H1 (cell line): ENCODE results near the gene MIX23. TPM values are rescaled to one million over a fixed set of nuclear protein-coding genes. Genes with fewer than 3 reads are reported as not detected.

Experiments
- CTCF ChIA-PET: fragments of 300-600 bp; sonication (Branson Sonifier 250); formaldehyde crosslinking; loops from one replicate; lab custom pipeline; 2021; ENCODE audit not compliant: partially characterized antibody; lab: Charles Lee
- POLR2A ChIA-PET: fragments of 300-600 bp; sonication (Branson Sonifier 250); formaldehyde crosslinking; loops from one replicate; lab custom pipeline; 2021; ENCODE audit warnings: inconsistent platforms; ENCODE audit not compliant: partially characterized antibody; lab: Charles Lee
- DNase-seq, 2 experiments: peaks; one replicate each; pipeline versions ENCODE4 v3.0.0 to v3.0.0-alpha.2; 2010 to 2022; ENCODE audit warnings: low spot score in 2 of 2, low read depth in 1 of 2, mixed read lengths in 1 of 2
- FAIRE-seq: peaks from 2 replicates; lab custom pipeline; 2011; peaks lifted over from hg19 to GRCh38; lab: Jason Lieb, UNC
- H2AFZ ChIP-seq: 2 replicates; pipeline ENCODE4 v1.8.1; 2012; ENCODE audit warnings: low read length, inconsistent platforms
- H2AK5ac ChIP-seq: 2 replicates; pipeline ENCODE4 v1.6.1; 2013; ENCODE audit warnings: low read depth, low read length
- H2BK120ac ChIP-seq: replicated peaks from 2 replicates; pipeline ENCODE3; 2013; ENCODE audit warnings: low read depth, low read length, inconsistent platforms
- H2BK12ac ChIP-seq: 2 replicates; pipeline ENCODE4 v1.6.1; 2013; ENCODE audit warnings: low read depth, low read length
- H2BK15ac ChIP-seq: 2 replicates; pipeline ENCODE4 v1.6.1; 2013; ENCODE audit warnings: low read length
- H2BK20ac ChIP-seq: 2 replicates; pipeline ENCODE4 v1.6.1; 2013; ENCODE audit warnings: low read length
- H2BK5ac ChIP-seq: 2 replicates; pipeline ENCODE4 v1.6.1; 2013; ENCODE audit warnings: low read depth, low read length
- H3K14ac ChIP-seq: 2 replicates; pipeline ENCODE4 v1.6.1; 2013; ENCODE audit warnings: inconsistent platforms; ENCODE audit not compliant: insufficient read length
- H3K18ac ChIP-seq: 2 replicates; pipeline ENCODE4 v1.6.1; 2013; ENCODE audit warnings: low read length; ENCODE audit errors: extremely low read depth
- H3K23ac ChIP-seq: 2 replicates; pipeline ENCODE4 v1.6.1; 2013; ENCODE audit warnings: inconsistent platforms; ENCODE audit not compliant: insufficient read length
- H3K23me2 ChIP-seq: 2 replicates; pipeline ENCODE4 v1.6.1; 2013; ENCODE audit warnings: low read depth, low read length
- H3K27ac ChIP-seq: 2 replicates; pipeline ENCODE4 v1.6.1; 2011; ENCODE audit warnings: low read depth, low read length, inconsistent platforms
- H3K27me3 ChIP-seq, 4 experiments: replicated peaks in 1 of 4; 1 replicate in 1 of 4; 2 replicates in 3 of 4; pipeline versions ENCODE4 v1.6.1 to v1.8.1; 2011 to 2013; ENCODE audit warnings: low read length in 3 of 4, mild to moderate bottlenecking in 3 of 4, inconsistent platforms in 2 of 4, mixed read lengths in 2 of 4, moderate library complexity in 1 of 4; ENCODE audit not compliant: control insufficient read depth in 3 of 4, insufficient read depth in 3 of 4; ENCODE audit errors: extremely low read depth in 1 of 4
- H3K36me3 ChIP-seq, 4 experiments: 2 replicates each; pipeline versions ENCODE4 v1.6.1 to v1.8.1; 2011 to 2013; ENCODE audit warnings: mild to moderate bottlenecking in 4 of 4, low read length in 3 of 4, moderate library complexity in 2 of 4, control low read depth in 1 of 4, inconsistent platforms in 1 of 4; ENCODE audit not compliant: insufficient read depth in 4 of 4, control insufficient read depth in 2 of 4
- H3K4ac ChIP-seq: replicated peaks from 2 replicates; pipeline ENCODE3; 2013; ENCODE audit warnings: low read length, low read depth, mixed read lengths, inconsistent platforms; ENCODE audit not compliant: insufficient read length
- H3K4me1 ChIP-seq, 4 experiments: replicated peaks in 1 of 4; 1 replicate in 1 of 4; 2 replicates in 3 of 4; pipeline versions ENCODE4 v1.6.1 to v1.8.1; 2011 to 2013; ENCODE audit warnings: low read length in 3 of 4, inconsistent platforms in 2 of 4, mixed read lengths in 1 of 4; ENCODE audit not compliant: insufficient read depth in 4 of 4, control insufficient read depth in 3 of 4
- H3K4me2 ChIP-seq, 2 experiments: 2 replicates each; pipeline versions ENCODE4 v1.6.1 to v1.8.1; 2011 to 2013; ENCODE audit warnings: low read depth in 2 of 2, low read length in 2 of 2, control low read depth in 1 of 2, inconsistent platforms in 1 of 2, mild to moderate bottlenecking in 1 of 2; ENCODE audit not compliant: insufficient read depth in 1 of 2
- H3K4me3 ChIP-seq, 4 experiments: fragments of 200-600, 300-600 bp in 1 of 4; sonication (generic), shearing (Covaris generic), sonication (Bioruptor Twin) in 1 of 4; 2 replicates each; pipeline versions ENCODE4 v1.5.1 to v1.8.1; 2011 to 2016; ENCODE audit warnings: low read length in 4 of 4, low read depth in 3 of 4, control low read depth in 2 of 4, inconsistent platforms in 2 of 4, mild to moderate bottlenecking in 2 of 4, mixed read lengths in 1 of 4, moderate library complexity in 1 of 4; ENCODE audit not compliant: insufficient read depth in 2 of 4; ENCODE audit errors: extremely low read depth in 1 of 4
- H3K56ac ChIP-seq: replicated peaks from 2 replicates; pipeline ENCODE3; 2013; ENCODE audit warnings: low read depth, mild to moderate bottlenecking, mixed read lengths, low read length, inconsistent platforms; ENCODE audit not compliant: insufficient read length
- H3K79me1 ChIP-seq: 2 replicates; pipeline ENCODE4 v1.6.1; 2013; ENCODE audit warnings: low read depth, low read length, control low read depth
- H3K79me2 ChIP-seq, 2 experiments: 2 replicates each; pipeline versions ENCODE4 v1.6.1 to v1.8.1; 2012 to 2013; ENCODE audit warnings: low read length in 2 of 2, mild to moderate bottlenecking in 2 of 2, inconsistent platforms in 1 of 2; ENCODE audit not compliant: insufficient read depth in 2 of 2, control insufficient read depth in 1 of 2
- H3K9ac ChIP-seq, 4 experiments: replicated peaks in 1 of 4; 1 replicate in 1 of 4; 2 replicates in 3 of 4; pipeline versions ENCODE4 v1.6.1 to v1.8.1; 2011 to 2013; ENCODE audit warnings: low read depth in 3 of 4, low read length in 3 of 4, control low read depth in 2 of 4, mild to moderate bottlenecking in 2 of 4, moderate library complexity in 2 of 4, inconsistent platforms in 1 of 4; ENCODE audit errors: extremely low read depth in 1 of 4
- H3K9me3 ChIP-seq, 2 experiments: 2 replicates each; pipeline versions ENCODE4 v1.6.1 to v1.8.1; 2012 to 2013; ENCODE audit warnings: mild to moderate bottlenecking in 2 of 2, moderate library complexity in 2 of 2, control low read depth in 1 of 2, inconsistent platforms in 1 of 2, low read depth in 1 of 2, low read length in 1 of 2, mixed read lengths in 1 of 2; ENCODE audit not compliant: insufficient read depth in 2 of 2
- H4K20me1 ChIP-seq, 2 experiments: replicated peaks in 1 of 2; 2 replicates each; pipeline versions ENCODE3 to v1.8.1; 2011 to 2013; ENCODE audit warnings: inconsistent platforms in 2 of 2, low read length in 2 of 2, mild to moderate bottlenecking in 1 of 2; ENCODE audit not compliant: insufficient read depth in 2 of 2, control insufficient read depth in 1 of 2
- H4K5ac ChIP-seq: 2 replicates; pipeline ENCODE4 v1.6.1; 2013; ENCODE audit warnings: low read length, low read depth, mixed read lengths, inconsistent platforms; ENCODE audit not compliant: insufficient read length
- H4K8ac ChIP-seq: 2 replicates; pipeline ENCODE4 v1.8.0; 2013; ENCODE audit warnings: mild to moderate bottlenecking, moderate library complexity, low read length, inconsistent platforms; ENCODE audit not compliant: insufficient read depth; ENCODE audit errors: extremely low read depth
- H4K91ac ChIP-seq: replicated peaks from 2 replicates; pipeline ENCODE3; 2013; ENCODE audit warnings: low read length, mixed read lengths, inconsistent platforms; ENCODE audit not compliant: insufficient read length
- FOSL1 ChIP-seq: IDR thresholded peaks from 2 replicates; pipeline ENCODE4 v1.6.1; 2011; ENCODE audit warnings: mild to moderate bottlenecking, low read depth, low read length, moderate library complexity; ENCODE audit not compliant: insufficient read depth
- SIN3A ChIP-seq, 2 experiments: IDR thresholded peaks in 1 of 2; conservative IDR thresholded peaks in 1 of 2; 2 replicates each; pipeline ENCODE4 v1.6.1; 2011 to 2012; ENCODE audit warnings: low read length in 2 of 2, improper control_type of control experiment in 1 of 2, low read depth in 1 of 2, mild to moderate bottlenecking in 1 of 2
- WGBS, 2 experiments: shearing (Covaris generic) in 1 of 2; methylation state at CpG; one replicate each; pipeline versions ENCODE4 v1.1.6 to v1.1.7; 2013 to 2015; ENCODE audit warnings: low lambda C conversion rate in 2 of 2, mixed read lengths in 2 of 2, inconsistent platforms in 1 of 2, low coverage in 1 of 2, missing lambda C conversion rate in 1 of 2; ENCODE audit not compliant: insufficient replicate concordance in 2 of 2, insufficient coverage in 1 of 2, insufficient read length in 1 of 2; ENCODE audit errors: extremely low coverage in 1 of 2, missing lambda C conversion rate in 1 of 2; 5-methylcytosine and 5-hydroxymethylcytosine counted together
- polyA plus RNA-seq, 7 experiments: library from polyadenylated mRNA; depleted of rRNA in 3 of 7; stranded (reverse) in 5 of 7; unstranded in 2 of 7; fragments of >200 nt in 5 of 7; fragments of 200-250 nt in 2 of 7; gene quantifications; 1 replicate in 5 of 7; 2 replicates in 1 of 7; 4 replicates in 1 of 7; pipeline versions ENCODE4 v1.2.1 to v1.2.3, GENCODE V29; 2011 to 2013; ENCODE audit warnings: missing spikeins in 2 of 7, mixed read lengths in 2 of 7
- total RNA-seq: library from RNA; stranded (reverse); fragmentation: NEBNext Ultra II Directional; extraction: Animal tissue kit (Norgen Biotek cat#: 25700); gene quantifications from 2 replicates; pipeline ENCODE4 v1.2.1, GENCODE V29; 2021

The MIX23 gene
- total and polyA plus RNA-seq, 2 of the 8 experiments (the other 6 are each of a cell fraction or from before 2014, with no cell fraction given), result 22.1 to 69.6 TPM

DNA sequence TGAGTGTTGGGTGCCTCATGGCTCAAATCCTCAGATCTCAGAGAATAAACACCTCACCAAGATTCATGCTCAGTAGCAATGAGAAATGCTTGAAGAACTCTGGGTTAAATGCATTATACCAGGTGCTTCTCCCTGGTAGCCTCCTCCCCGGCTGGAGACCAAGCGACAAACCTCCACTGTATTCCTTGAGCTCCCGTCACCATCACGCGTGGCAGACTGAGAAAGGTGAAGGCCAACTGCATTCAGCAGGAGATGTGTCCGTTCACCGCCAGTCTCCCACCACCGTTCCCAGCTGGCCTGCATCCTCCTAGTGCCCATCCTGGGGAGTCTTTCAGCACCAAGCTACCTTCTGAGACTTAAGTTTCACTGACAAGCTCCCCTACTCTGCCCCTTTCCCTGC, 50.5 kb downstream of the MIX23 start:
- Histone ChIP-seq H2BK120ac (no peak overlapping the region), H2BK15ac (no peak overlapping the region), H4K5ac (no peak overlapping the region), H3K14ac (no peak overlapping the region), H3K27me3 (no peaks in the 10 kb centered on the region), H2BK12ac (no peak overlapping the region), H3K23ac (no peak overlapping the region), H3K36me3 (no peaks in the 10 kb centered on the region), H2AK5ac (no peak overlapping the region), H3K56ac (no peak overlapping the region), H3K18ac (no peak overlapping the region), H3K79me1 (no peaks in the 10 kb centered on the region), H3K4me3 (no peak overlapping the region), H4K8ac (no peak overlapping the region), H3K23me2 (no peaks in the 10 kb centered on the region), H3K4me2 (no peak overlapping the region), H4K91ac (no peak overlapping the region), H3K4me1 (no peaks in the 10 kb centered on the region), H2BK20ac (no peak overlapping the region), H3K4ac (no peak overlapping the region), H3K79me2 (no peaks in the 10 kb centered on the region), H3K9me3 (no peaks in the 10 kb centered on the region), H4K20me1 (no peaks in the 10 kb centered on the region), H2BK5ac (no peak overlapping the region), H3K27ac (no peak overlapping the region), H3K9ac (no peak overlapping the region), H2AFZ (no peak overlapping the region)
- DNase-seq (no peak), FAIRE-seq (no peak)
- POLR2A ChIA-PET, result interaction anchor here (0.9 kb wide), 1 partner anchor 30 kb away, joined by 4 read pairs; no protein-coding TSS in a partner anchor
- WGBS, 2 experiments, result 94% methylated on average over 8 of the region's 8 CpGs; no CpG with 5 or more reads in 1 of the 2 experiments
- CTCF ChIA-PET, result interaction anchor here (1.2 kb wide), 1 partner anchor 16 kb away, joined by 3 read pairs; no protein-coding TSS in a partner anchor
- TF ChIP-seq FOSL1 (no peak), SIN3A (conservative IDR thresholded peaks at IDR 0.05 in 1 of 2, IDR thresholded peaks at IDR 0.05 in 1 of 2; ENCODE audit: low read depth in 1 of 2, low read length in 2 of 2) (no peak)
